ENCODE data around the gene PDPK1.

- TF ChIP-seq, protein P1, sequence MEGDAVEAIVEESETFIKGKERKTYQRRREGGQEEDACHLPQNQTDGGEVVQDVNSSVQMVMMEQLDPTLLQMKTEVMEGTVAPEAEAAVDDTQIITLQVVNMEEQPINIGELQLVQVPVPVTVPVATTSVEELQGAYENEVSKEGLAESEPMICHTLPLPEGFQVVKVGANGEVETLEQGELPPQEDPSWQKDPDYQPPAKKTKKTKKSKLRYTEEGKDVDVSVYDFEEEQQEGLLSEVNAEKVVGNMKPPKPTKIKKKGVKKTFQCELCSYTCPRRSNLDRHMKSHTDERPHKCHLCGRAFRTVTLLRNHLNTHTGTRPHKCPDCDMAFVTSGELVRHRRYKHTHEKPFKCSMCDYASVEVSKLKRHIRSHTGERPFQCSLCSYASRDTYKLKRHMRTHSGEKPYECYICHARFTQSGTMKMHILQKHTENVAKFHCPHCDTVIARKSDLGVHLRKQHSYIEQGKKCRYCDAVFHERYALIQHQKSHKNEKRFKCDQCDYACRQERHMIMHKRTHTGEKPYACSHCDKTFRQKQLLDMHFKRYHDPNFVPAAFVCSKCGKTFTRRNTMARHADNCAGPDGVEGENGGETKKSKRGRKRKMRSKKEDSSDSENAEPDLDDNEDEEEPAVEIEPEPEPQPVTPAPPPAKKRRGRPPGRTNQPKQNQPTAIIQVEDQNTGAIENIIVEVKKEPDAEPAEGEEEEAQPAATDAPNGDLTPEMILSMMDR (conservative IDR thresholded peaks at IDR 0.05 in 1 of 2, IDR thresholded peaks at IDR 0.05 in 1 of 2; ENCODE audit: low read depth in 1 of 2, low read length in 2 of 2): no peak
- no peak for TF ChIP-seq EZH2 (IDR thresholded peaks at IDR 0.05; ENCODE audit: low read length, missing control alignments)
These were observed 42.8 kb upstream of the PDPK1 start for GRCh38 chr16:2495041-2495440.
